Measurements from ENCODE around the gene HPSE2. TPM values are rescaled to one million over a fixed set of nuclear protein-coding genes. Genes with fewer than 3 reads are reported as not detected.

HPSE2 gene
- total and polyA plus RNA-seq, 2 of the 8 experiments (the other 6 are each of a cell fraction or from before 2014, with no cell fraction given), result 0.41 to 0.58 TPM

DNA sequence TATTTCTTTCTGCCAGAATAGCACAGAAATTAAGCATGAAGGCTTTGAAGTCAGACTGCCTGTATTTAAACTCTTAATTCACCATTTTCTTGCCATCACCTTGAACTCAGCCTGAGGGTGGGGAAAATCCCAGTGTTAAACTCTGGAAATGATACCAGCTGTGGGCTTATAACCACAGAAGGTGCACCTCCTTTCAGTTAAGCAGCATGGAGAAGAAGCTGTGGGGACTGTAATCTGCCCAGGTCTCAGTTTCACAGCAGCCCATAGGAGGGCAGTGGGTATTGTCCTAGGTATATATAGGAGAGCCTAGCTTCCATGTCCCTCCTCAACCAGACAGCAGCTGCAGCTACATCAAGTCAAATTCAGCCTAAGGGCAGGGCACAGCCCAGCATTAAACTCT, 241.6 kb downstream of the HPSE2 start:
- no peak overlapping the region for H2BK5ac ChIP-seq (ENCODE audit: low read depth, low read length)
- DNase-seq (ENCODE audit: low read depth in 1 of 2, low spot score in 2 of 2) (no peak), FAIRE-seq (no peak)
- no peaks in the 10 kb centered on the region for H3K9me3 ChIP-seq (ENCODE audit: insufficient read depth in 2 of 2, low read depth in 1 of 2, low read length in 1 of 2)
- no peaks in the 10 kb centered on the region for H3K79me2 ChIP-seq (ENCODE audit: control insufficient read depth in 1 of 2, insufficient read depth in 2 of 2, low read length in 2 of 2)
- no peak overlapping the region; the same call in 1 of the 2 replicates for H2AFZ ChIP-seq (ENCODE audit: low read length)
- no peak overlapping the region for H4K8ac ChIP-seq (ENCODE audit: extremely low read depth, insufficient read depth, low read length)
- no peaks in the 10 kb centered on the region for H3K79me1 ChIP-seq (ENCODE audit: low read depth, low read length)
- H3K23me2 ChIP-seq (ENCODE audit: low read depth, low read length), result no peaks in the 10 kb centered on the region
- H3K27me3 ChIP-seq (replicated peaks in 1 of 4; ENCODE audit: control insufficient read depth in 3 of 4, extremely low read depth in 1 of 4, insufficient read depth in 3 of 4, low read length in 3 of 4), result no peaks in the 10 kb centered on the region
- no peak overlapping the region for H4K91ac ChIP-seq (replicated peaks; ENCODE audit: insufficient read length, low read length)
- no peaks in the 10 kb centered on the region for H4K20me1 ChIP-seq (replicated peaks in 1 of 2; ENCODE audit: control insufficient read depth in 1 of 2, insufficient read depth in 2 of 2, low read length in 2 of 2)
- ChIA-PET POLR2A (ENCODE audit: partially characterized antibody) (no interaction called here), CTCF (ENCODE audit: partially characterized antibody) (interaction anchor here (0.9 to 2.0 kb wide), 2 partner anchors 16 to 127 kb away, joined by 3 to 4 read pairs; no protein-coding TSS in a partner anchor)
- no peaks in the 10 kb centered on the region for H3K36me3 ChIP-seq (ENCODE audit: control insufficient read depth in 2 of 4, insufficient read depth in 4 of 4, low read length in 3 of 4)
- H2AK5ac ChIP-seq (ENCODE audit: low read depth, low read length), result no peak overlapping the region
- H3K56ac ChIP-seq (replicated peaks; ENCODE audit: insufficient read length, low read depth, low read length), result no peak overlapping the region
- H2BK15ac ChIP-seq (ENCODE audit: low read length), result no peak overlapping the region
- no peak overlapping the region for H3K4ac ChIP-seq (replicated peaks; ENCODE audit: insufficient read length, low read depth, low read length)
- no peak overlapping the region for H3K23ac ChIP-seq (ENCODE audit: insufficient read length)
- no peak overlapping the region for H3K4me3 ChIP-seq (ENCODE audit: extremely low read depth in 1 of 4, insufficient read depth in 2 of 4, low read depth in 3 of 4, low read length in 4 of 4)
- no peaks in the 10 kb centered on the region for H3K4me1 ChIP-seq (replicated peaks in 1 of 4; ENCODE audit: control insufficient read depth in 3 of 4, insufficient read depth in 4 of 4, low read length in 3 of 4)
- H2BK120ac ChIP-seq (replicated peaks; ENCODE audit: low read depth, low read length), result no peak overlapping the region
- no peak overlapping the region for H3K9ac ChIP-seq (replicated peaks in 1 of 4; ENCODE audit: extremely low read depth in 1 of 4, low read depth in 3 of 4, low read length in 3 of 4)
- no peak overlapping the region for H2BK12ac ChIP-seq (ENCODE audit: low read depth, low read length)
- H2BK20ac ChIP-seq (ENCODE audit: low read length), result no peak overlapping the region
- no peak overlapping the region for H3K14ac ChIP-seq (ENCODE audit: insufficient read length)
- no peak overlapping the region for H3K4me2 ChIP-seq (ENCODE audit: insufficient read depth in 1 of 2, low read depth in 2 of 2, low read length in 2 of 2)
- no peak overlapping the region for H4K5ac ChIP-seq (ENCODE audit: insufficient read length, low read depth, low read length)
- no peak overlapping the region for H3K18ac ChIP-seq (ENCODE audit: extremely low read depth, low read length)
- no peak overlapping the region for H3K27ac ChIP-seq (ENCODE audit: low read depth, low read length)
- TF ChIP-seq, protein P1, sequence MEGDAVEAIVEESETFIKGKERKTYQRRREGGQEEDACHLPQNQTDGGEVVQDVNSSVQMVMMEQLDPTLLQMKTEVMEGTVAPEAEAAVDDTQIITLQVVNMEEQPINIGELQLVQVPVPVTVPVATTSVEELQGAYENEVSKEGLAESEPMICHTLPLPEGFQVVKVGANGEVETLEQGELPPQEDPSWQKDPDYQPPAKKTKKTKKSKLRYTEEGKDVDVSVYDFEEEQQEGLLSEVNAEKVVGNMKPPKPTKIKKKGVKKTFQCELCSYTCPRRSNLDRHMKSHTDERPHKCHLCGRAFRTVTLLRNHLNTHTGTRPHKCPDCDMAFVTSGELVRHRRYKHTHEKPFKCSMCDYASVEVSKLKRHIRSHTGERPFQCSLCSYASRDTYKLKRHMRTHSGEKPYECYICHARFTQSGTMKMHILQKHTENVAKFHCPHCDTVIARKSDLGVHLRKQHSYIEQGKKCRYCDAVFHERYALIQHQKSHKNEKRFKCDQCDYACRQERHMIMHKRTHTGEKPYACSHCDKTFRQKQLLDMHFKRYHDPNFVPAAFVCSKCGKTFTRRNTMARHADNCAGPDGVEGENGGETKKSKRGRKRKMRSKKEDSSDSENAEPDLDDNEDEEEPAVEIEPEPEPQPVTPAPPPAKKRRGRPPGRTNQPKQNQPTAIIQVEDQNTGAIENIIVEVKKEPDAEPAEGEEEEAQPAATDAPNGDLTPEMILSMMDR (IDR thresholded peaks at IDR 0.05; ENCODE audit: control extremely low read depth in 1 of 3, insufficient read depth in 1 of 3, low read depth in 1 of 3, low read length in 3 of 3), result no peak
- no peak for TF ChIP-seq GABPA (IDR thresholded peaks at IDR 0.05; ENCODE audit: borderline replicate concordance, insufficient read depth, low read length)
- TF ChIP-seq, protein P2, sequence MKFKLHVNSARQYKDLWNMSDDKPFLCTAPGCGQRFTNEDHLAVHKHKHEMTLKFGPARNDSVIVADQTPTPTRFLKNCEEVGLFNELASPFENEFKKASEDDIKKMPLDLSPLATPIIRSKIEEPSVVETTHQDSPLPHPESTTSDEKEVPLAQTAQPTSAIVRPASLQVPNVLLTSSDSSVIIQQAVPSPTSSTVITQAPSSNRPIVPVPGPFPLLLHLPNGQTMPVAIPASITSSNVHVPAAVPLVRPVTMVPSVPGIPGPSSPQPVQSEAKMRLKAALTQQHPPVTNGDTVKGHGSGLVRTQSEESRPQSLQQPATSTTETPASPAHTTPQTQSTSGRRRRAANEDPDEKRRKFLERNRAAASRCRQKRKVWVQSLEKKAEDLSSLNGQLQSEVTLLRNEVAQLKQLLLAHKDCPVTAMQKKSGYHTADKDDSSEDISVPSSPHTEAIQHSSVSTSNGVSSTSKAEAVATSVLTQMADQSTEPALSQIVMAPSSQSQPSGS (IDR thresholded peaks at IDR 0.05; ENCODE audit: low read length), result no peak
- TF ChIP-seq TCF12 (IDR thresholded peaks at IDR 0.05; ENCODE audit: low read depth, low read length), result no peak
- no peak for TF ChIP-seq POU5F1 (IDR thresholded peaks at IDR 0.05; ENCODE audit: low read depth, low read length)
- TF ChIP-seq RAD21 (IDR thresholded peaks at IDR 0.05 in 1 of 2, conservative IDR thresholded peaks at IDR 0.05 in 1 of 2; ENCODE audit: low read depth in 2 of 2, low read length in 2 of 2), result no peak
- no peak for TF ChIP-seq FOSL1 (IDR thresholded peaks at IDR 0.05; ENCODE audit: insufficient read depth, low read depth, low read length)
- no peak for TF ChIP-seq EZH2 (IDR thresholded peaks at IDR 0.05; ENCODE audit: low read depth, low read length, severe bottlenecking)
- no peak for TF ChIP-seq RFX5 (IDR thresholded peaks at IDR 0.05; ENCODE audit: borderline replicate concordance, low read depth, low read length)
- TF ChIP-seq EP300 (IDR thresholded peaks at IDR 0.05; ENCODE audit: borderline replicate concordance in 1 of 2, low read depth in 2 of 2, low read length in 2 of 2), result no peak

Data from H1 (cell line).